ENCODE measurements around the gene TMEM185A.
"Not testable (repeated sequence)": the region's sequence is repeated elsewhere in the genome, so short reads cannot be mapped to it uniquely, and the experiment has no call there.

Gene TMEM185A
- total RNA-seq: 10.2 reads per million in 2 donors

DNA sequence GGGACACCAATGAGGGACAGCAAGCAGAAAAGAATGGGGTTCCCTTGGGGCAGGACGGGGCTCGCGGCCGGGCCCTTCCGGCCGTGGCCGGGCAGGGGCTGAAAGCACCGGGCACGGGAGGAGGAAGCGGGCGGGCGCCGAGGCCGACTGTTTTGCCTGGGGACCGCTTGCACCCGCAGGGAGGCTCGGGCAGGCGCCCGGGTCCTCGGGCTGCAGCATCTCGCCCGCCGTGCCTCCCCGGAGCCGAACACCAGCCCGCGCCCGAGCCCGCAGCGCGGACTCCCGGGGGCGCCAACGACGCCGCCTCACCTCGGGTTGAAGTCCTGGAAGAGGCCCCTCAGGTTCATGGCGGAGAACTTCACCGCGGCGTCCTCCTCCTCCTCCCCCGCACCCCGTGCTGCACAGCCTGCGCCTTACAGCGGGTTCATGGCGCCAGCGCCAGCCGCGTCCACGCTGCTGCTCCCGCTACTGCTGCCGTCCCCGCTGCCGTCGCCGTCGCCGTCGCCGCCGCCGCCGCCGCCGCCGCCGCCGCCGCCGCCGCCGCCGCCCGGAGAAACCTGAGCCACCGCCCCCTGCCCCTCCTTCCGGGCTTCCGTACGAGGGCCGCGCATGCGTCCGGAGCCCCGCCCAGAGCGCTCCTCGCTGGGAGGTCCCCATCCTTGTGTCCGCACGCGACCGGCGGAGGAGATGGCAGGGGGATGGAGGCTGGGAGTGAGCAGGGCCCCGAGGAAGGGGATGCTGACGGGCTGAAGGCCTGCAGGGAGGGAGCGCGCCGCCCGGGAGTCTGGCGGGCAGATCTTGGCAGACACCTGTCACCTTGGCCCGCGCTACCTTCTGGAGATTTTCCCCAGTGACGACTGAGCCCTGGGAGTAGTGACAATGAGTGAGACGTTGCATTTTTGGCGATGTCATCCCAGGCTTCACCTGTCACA, at the start of gene TMEM185A:
Gene TMEM185A, minus strand, starts transcription at position 559 of the 932 bp plus-strand sequence. Its CDS starts 212 bp downstream, at position 347.
- DNase-seq: peak; percentile 67

DNA sequence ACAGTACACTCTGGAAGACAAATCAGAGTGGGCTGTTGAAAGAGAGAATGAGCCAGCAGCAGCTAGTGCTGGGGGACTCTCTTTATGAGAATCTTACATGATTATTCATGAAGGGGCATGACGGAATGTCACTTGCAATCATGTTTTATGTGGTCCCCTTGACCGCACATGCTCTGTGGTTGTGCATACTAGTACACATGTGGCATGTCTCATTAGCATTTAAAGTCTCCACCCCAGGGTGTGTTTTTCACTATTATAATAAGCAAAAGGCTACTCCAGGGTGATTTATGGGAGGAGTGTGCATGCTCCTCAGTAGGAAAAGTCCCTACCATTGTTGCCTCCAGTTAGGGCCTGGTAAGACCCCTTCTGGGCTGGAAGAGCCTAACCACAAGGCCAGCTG, 49.6 kb upstream of the TMEM185A start:
- no peak for DNase-seq

DNA sequence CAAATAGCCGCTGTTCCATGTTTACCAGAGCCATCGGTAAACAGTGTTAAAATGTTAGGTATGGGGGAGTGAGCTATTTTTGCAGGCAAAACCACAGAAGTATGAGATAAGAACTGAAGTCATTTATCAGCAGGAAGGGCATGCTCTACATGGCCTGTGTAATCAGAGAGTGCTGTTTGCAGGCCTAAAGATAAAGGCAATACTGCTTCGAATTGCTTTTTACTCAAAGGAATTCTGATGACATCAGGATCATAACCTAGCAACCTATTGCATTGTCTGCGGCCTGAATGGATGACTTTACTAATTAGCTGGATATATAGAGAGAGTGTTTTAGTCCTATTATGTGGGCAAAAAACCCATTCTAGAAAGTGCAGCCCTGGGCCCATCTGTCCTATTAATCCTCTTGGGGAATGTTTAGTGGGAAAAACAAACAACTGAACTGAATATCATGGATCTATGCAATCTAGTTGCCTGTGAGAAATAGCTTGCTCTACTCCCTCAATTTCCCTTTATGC, 47.6 kb upstream of the TMEM185A start:
- not testable (repeated sequence) for DNase-seq

- not testable (repeated sequence) for DNase-seq
Measured at GRCh38 chrX:149675554-149675953, 44.0 kb upstream of the TMEM185A start.

GRCh38 chrX:149675088-149675487, 43.5 kb upstream of the TMEM185A start:
- DNase-seq: not testable (repeated sequence)

DNA sequence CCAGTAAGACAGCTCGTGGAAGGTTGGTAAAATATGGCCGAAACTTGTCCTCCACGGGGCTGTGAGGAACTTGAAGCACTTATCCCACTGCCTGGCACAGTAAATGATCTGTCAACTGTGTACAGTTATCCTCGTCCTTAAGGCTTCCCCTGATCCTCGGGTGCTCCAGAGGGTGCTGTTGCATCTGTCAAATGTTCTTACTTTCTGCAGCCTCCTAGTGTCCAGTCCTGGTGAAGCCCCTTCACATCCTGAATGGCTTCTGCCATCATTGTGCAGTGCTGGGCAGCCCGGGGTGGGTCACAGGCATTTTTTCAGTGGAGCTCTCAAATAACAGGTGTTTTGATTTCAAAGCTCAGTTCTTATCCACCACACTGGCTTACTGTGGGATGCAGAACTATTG, 29.0 kb upstream of the TMEM185A start:
- not testable (repeated sequence) for DNase-seq

- not testable (repeated sequence) for DNase-seq
Measured at GRCh38 chrX:149656260-149656884, 24.8 kb upstream of the TMEM185A start.

DNA sequence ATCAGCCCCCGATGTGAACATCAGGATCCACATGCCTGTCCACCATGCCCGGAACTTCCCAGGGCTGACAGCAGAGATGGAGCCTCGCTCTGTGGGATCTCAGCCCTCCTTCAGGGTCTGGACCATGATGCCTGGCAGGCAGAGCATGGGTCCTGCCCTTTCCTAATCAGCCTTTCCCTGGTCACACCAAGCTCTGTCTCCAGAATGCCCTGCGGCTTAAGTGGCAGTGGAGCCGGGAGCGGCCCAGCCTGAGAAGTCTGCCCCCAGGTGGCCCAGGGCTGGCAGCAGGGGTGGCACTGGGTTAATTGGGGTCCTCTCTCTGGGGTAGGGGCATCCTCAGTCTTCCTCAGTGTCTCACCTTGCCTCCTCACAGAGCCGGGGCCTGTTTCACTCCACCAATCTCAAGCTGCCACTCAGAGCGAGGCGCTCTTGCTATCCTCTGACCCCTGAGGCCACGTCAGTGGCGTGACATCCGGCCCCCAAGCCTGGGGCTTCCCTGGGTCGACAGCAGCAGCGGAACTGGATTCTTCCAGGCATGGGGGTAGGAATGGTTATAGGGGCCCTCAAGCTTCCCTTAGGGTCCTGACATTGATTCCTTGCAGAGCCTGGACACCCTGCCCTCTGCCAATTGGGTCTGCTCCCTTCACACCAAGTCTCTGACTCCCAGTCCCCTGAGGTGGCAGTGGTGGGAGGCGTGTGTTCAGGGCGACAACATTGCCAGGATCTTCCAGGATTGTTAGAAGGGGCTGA, 20.8 kb upstream of the TMEM185A start:
- DNase-seq: no peak

- no peak for DNase-seq
Measured at GRCh38 chrX:149650162-149650561, 18.6 kb upstream of the TMEM185A start.

- DNase-seq: no peak
Measured at GRCh38 chrX:149648932-149649331, 17.3 kb upstream of the TMEM185A start.

- DNase-seq: no peak
Measured at GRCh38 chrX:149647505-149647904, 15.9 kb upstream of the TMEM185A start.

- DNase-seq: no peak
Measured at GRCh38 chrX:149643496-149643895, 11.9 kb upstream of the TMEM185A start.

GRCh38 chrX:149641835-149642234, 10.2 kb upstream of the TMEM185A start:
- no peak for DNase-seq

DNA sequence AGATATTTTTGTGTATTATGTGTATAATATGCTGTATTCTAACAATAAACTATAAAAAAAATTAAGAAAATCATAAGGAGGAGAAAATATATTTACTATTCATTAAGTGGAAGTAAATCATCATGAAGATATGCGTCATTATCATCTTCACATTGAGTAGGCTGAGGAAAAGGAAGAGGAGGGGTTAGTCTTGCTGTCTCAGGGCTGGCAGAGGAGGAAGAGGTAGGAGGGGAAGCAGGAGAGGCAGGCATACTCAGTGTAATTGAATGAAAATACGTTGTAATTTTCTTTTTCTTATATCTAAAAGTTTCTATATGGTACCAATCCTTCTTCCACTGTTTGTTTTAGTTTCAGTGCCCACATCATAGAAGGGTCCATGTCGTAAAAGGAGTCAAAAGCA, 9.8 kb upstream of the TMEM185A start:
- DNase-seq: no peak

GRCh38 chrX:149639568-149639967, 8.0 kb upstream of the TMEM185A start:
- DNase-seq: no peak

DNA sequence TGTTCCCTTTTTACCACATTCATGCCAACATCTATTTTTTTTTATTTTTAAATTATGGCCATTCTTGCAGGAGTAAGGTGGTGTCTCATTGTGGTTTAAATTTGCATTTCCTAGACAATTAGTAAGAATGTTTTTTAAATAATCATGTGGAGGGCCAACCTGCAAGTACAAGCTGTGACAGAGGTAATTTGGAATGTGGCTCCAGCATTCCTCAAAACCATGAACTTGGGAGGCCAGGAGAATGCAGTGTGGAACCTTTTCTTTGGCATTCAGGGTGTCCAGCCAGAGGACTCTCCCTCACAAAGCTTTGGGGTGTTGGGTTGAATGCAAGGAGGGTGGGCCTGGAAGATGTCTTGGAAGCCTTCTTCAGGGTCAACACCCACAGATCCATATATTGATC, 7.3 kb upstream of the TMEM185A start:
- no peak for DNase-seq

DNA sequence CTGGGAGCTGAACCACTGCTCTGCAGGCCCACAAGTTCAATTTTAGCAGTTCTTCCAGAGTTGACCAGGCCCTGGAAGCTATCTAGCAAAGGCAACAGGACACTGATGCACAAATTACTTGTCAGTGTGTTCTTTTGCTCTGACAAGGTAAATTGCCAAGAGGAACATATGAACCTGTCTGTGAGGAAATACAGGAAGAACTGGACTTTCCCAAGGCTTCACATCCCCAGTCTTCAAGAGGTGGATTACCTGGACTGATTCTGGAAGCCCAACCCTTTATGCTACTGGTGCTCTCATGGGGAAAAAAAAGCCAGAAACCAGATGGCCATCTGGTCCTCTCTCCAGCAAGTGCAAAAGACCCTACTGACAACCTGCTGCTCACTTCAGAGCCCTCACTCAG, 1.9 kb upstream of the TMEM185A start:
- DNase-seq: no peak

GRCh38 chrX:149630681-149631233, 835 bp downstream of the TMEM185A start:
- no peak for DNase-seq

- DNase-seq: no peak
Measured at GRCh38 chrX:149629730-149630387, 1.7 kb downstream of the TMEM185A start.

DNA sequence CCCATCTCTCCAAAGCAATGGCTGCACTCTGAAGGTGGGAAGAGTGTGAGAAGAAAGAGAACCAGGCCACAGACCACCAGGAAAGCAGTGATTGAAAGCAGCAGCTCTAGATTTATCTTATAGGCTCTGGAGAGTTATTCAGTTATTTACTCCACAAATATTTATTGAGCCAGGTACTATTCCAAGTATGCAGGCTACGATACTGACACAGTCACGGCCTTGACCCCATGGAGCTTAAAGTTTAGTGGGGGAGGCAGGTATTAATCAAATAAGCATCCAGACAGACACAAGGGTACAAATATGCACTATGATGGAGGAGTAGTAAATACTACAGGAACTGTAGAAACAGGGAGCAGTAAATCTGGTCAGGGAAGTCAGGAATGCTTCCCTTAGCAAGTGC, 2.8 kb downstream of the TMEM185A start:
- DNase-seq: no peak

- no peak for DNase-seq
Measured at GRCh38 chrX:149628280-149628679, 3.3 kb downstream of the TMEM185A start.

GRCh38 chrX:149626829-149627228, 4.8 kb downstream of the TMEM185A start:
- DNase-seq: not testable (repeated sequence)

Measured in activated gamma-delta T cell (primary cell).